GM12878 (cell line): ENCODE data around the gene HK1.

ENCODE experiments used
- ATF7 ChIP-seq: fragments of 450-650 bp; IDR thresholded peaks from 2 replicates; pipeline ENCODE4 v1.6.1; 2016; ENCODE audit warnings: low read depth, mild to moderate bottlenecking
- POLR2A ChIP-seq: IDR thresholded peaks from 2 replicates; pipeline ENCODE4 v1.6.1; 2011; ENCODE audit warnings: low read depth, mild to moderate bottlenecking, low read length
- POLR2AphosphoS5 ChIP-seq: IDR thresholded peaks from 2 replicates; pipeline ENCODE4 v1.6.1; 2011; ENCODE audit warnings: mild to moderate bottlenecking, low read length, inconsistent platforms
- ZNF274 ChIP-seq: IDR thresholded peaks from one replicate; pipeline ENCODE4 v1.8.0; 2011; ENCODE audit not compliant: insufficient read length, insufficient read depth
- TF ChIP-seq, protein P1 (sequence below), 3 experiments: IDR thresholded peaks in 2 of 3; conservative IDR thresholded peaks in 1 of 3; 2 replicates each; pipeline ENCODE4 v1.5.1; 2011; ENCODE audit warnings: low read depth in 3 of 3, low read length in 3 of 3, mild to moderate bottlenecking in 3 of 3, control low read depth in 2 of 3, moderate library complexity in 2 of 3, inconsistent platforms in 1 of 3, mixed read lengths in 1 of 3; ENCODE audit not compliant: control insufficient read depth in 2 of 3, insufficient read depth in 1 of 3; ENCODE audit errors: extremely low read depth in 1 of 3
- TF ChIP-seq, protein P2 (sequence below): IDR thresholded peaks from 2 replicates; pipeline ENCODE4 v1.6.1; 2011; ENCODE audit warnings: low read depth, low read length, improper control_type of control experiment, borderline replicate concordance
- TF ChIP-seq, protein P3 (sequence below): IDR thresholded peaks from 2 replicates; pipeline ENCODE4 v1.6.1; 2011; ENCODE audit warnings: borderline replicate concordance, low read depth, mild to moderate bottlenecking, moderate library complexity, mixed read lengths, low read length; ENCODE audit not compliant: insufficient read depth; ENCODE audit errors: extremely low read length

DNA sequence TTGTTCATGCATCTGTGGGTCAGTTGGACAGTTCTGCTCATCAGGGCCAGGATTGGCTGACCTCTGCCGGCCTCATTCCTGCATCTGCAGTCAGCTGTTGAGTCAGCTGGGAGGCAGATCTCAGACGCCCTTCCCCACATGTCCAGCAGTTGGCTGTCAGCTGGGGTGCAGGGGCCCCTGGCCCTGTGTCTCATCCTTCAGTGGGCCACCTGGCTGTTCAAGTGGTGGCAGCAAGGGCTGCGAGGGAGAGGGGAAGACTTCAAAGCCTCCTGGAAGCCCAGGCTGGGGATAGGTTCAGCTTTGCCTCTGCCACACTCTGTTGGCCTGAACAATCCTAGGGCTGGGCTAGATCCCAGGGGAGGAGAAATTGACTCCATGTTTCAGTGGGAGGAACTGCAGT, 105.3 kb downstream of the HK1 start:
- TF ChIP-seq ATF7 (no peak), POLR2A (no peak), POLR2AphosphoS5 (no peak), ZNF274 (no peak)
- TF ChIP-seq, protein P1, sequence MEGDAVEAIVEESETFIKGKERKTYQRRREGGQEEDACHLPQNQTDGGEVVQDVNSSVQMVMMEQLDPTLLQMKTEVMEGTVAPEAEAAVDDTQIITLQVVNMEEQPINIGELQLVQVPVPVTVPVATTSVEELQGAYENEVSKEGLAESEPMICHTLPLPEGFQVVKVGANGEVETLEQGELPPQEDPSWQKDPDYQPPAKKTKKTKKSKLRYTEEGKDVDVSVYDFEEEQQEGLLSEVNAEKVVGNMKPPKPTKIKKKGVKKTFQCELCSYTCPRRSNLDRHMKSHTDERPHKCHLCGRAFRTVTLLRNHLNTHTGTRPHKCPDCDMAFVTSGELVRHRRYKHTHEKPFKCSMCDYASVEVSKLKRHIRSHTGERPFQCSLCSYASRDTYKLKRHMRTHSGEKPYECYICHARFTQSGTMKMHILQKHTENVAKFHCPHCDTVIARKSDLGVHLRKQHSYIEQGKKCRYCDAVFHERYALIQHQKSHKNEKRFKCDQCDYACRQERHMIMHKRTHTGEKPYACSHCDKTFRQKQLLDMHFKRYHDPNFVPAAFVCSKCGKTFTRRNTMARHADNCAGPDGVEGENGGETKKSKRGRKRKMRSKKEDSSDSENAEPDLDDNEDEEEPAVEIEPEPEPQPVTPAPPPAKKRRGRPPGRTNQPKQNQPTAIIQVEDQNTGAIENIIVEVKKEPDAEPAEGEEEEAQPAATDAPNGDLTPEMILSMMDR (IDR thresholded peaks at IDR 0.05 in 2 of 3, conservative IDR thresholded peaks at IDR 0.05 in 1 of 3; ENCODE audit: control insufficient read depth in 2 of 3, extremely low read depth in 1 of 3, insufficient read depth in 1 of 3, low read depth in 3 of 3, low read length in 3 of 3) = no peak
- TF ChIP-seq, protein P2, sequence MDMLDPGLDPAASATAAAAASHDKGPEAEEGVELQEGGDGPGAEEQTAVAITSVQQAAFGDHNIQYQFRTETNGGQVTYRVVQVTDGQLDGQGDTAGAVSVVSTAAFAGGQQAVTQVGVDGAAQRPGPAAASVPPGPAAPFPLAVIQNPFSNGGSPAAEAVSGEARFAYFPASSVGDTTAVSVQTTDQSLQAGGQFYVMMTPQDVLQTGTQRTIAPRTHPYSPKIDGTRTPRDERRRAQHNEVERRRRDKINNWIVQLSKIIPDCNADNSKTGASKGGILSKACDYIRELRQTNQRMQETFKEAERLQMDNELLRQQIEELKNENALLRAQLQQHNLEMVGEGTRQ = no peak
- TF ChIP-seq, protein P3, sequence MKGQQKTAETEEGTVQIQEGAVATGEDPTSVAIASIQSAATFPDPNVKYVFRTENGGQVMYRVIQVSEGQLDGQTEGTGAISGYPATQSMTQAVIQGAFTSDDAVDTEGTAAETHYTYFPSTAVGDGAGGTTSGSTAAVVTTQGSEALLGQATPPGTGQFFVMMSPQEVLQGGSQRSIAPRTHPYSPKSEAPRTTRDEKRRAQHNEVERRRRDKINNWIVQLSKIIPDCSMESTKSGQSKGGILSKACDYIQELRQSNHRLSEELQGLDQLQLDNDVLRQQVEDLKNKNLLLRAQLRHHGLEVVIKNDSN = no peak
